ENCODE measurements around the gene IL2RA.

Gene IL2RA

GRCh38 chr10:6002809-6003510 is 59.2 kb downstream of the IL2RA start:
- no peak overlapping the region for H3K27ac ChIP-seq
- no peak for TF ChIP-seq ZFX (IDR thresholded peaks at IDR 0.05)
- TF ChIP-seq CTCF (conservative IDR thresholded peaks at IDR 0.05), result no peak

GRCh38 chr10:5999440-6000165 is 62.6 kb downstream of the IL2RA start:
- H3K27ac ChIP-seq, result no peak overlapping the region
- TF ChIP-seq CTCF (conservative IDR thresholded peaks at IDR 0.05), result no peak
- TF ChIP-seq ZFX (IDR thresholded peaks at IDR 0.05), result no peak

- no peak overlapping the region for H3K27ac ChIP-seq
- no peak for TF ChIP-seq ZFX (IDR thresholded peaks at IDR 0.05)
- TF ChIP-seq CTCF (conservative IDR thresholded peaks at IDR 0.05), result no peak
Measured at GRCh38 chr10:5996696-5997095, 65.5 kb downstream of the IL2RA start.

GRCh38 chr10:5992398-5992797 is 69.8 kb downstream of the IL2RA start:
- no peak for TF ChIP-seq CTCF (conservative IDR thresholded peaks at IDR 0.05)
- TF ChIP-seq ZFX (IDR thresholded peaks at IDR 0.05), result no peak
- H3K27ac ChIP-seq, result no peak overlapping the region

- TF ChIP-seq ZFX (IDR thresholded peaks at IDR 0.05), result no peak
- no peak for TF ChIP-seq CTCF (conservative IDR thresholded peaks at IDR 0.05)
Measured at GRCh38 chr10:5991708-5992107, 70.5 kb downstream of the IL2RA start.

GRCh38 chr10:5989756-5990155 is 72.4 kb downstream of the IL2RA start:
- TF ChIP-seq CTCF (conservative IDR thresholded peaks at IDR 0.05) (no peak), ZFX (IDR thresholded peaks at IDR 0.05) (no peak)
- H3K27ac ChIP-seq, result no peak overlapping the region

More at GRCh38 chr10:5991708-5992107, 70.5 kb downstream of the IL2RA start:
- H3K27ac ChIP-seq, result no peak overlapping the region

GRCh38 chr10:5988336-5988920 is 73.7 kb downstream of the IL2RA start:
- no peak overlapping the region for H3K27ac ChIP-seq
- no peak for TF ChIP-seq CTCF (conservative IDR thresholded peaks at IDR 0.05)
- no peak for TF ChIP-seq ZFX (IDR thresholded peaks at IDR 0.05)

Measured in C4-2B (cell line).